Panc1 (cell line): ENCODE results near the gene P2RX3. TPM values are rescaled to one million over a fixed set of nuclear protein-coding genes. Genes with fewer than 3 reads are reported as not detected.

ENCODE experiments used
- ATAC-seq: fragments of 200-7000 bp; cut with Tn5 transposase; 2 replicates; pipeline ENCODE4 v1.9.1; 2020; ENCODE audit warnings: mild to moderate bottlenecking, moderate library complexity
- BruUV-seq: library from RNA; stranded (reverse); fragments of 400-500 nt; replicated peaks from 2 replicates; lab custom pipeline; 2021; lab: Mats Ljungman, UMichigan
- CTCF ChIA-PET: fragments of 300-600 bp; sonication (Branson Sonifier 250); formaldehyde crosslinking; loops from one replicate; lab custom pipeline; 2022; ENCODE audit warnings: antibody characterized with exemption; lab: Charles Lee
- POLR2A ChIA-PET: fragments of 300-600 bp; sonication (Branson Sonifier 250); formaldehyde crosslinking; loops from one replicate; lab custom pipeline; 2022; ENCODE audit warnings: antibody characterized with exemption; lab: Charles Lee
- DNase-seq: peaks from one replicate; pipeline ENCODE4 v3.0.0-alpha.2; 2010; ENCODE audit warnings: low read depth, low spot score
- H3K27ac ChIP-seq: 2 replicates; pipeline ENCODE4 v1.5.1; 2011; ENCODE audit warnings: mild to moderate bottlenecking, low read length, inconsistent platforms
- H3K27me3 ChIP-seq: fragments of 200-500 bp; sonication (Bioruptor generic); 2 replicates; pipeline ENCODE4 v1.6.0; 2014; ENCODE audit warnings: low read length, inconsistent platforms; ENCODE audit not compliant: control insufficient read depth, insufficient read depth
- H3K36me3 ChIP-seq: fragments of 200-500 bp; sonication (Bioruptor generic); 2 replicates; pipeline ENCODE4 v1.5.1; 2014; ENCODE audit warnings: inconsistent platforms, mild to moderate bottlenecking, low read length, moderate library complexity; ENCODE audit not compliant: control insufficient read depth, insufficient read depth
- H3K4me1 ChIP-seq: 2 replicates; pipeline ENCODE4 v1.5.1; 2011; ENCODE audit warnings: inconsistent platforms, mild to moderate bottlenecking, low read length, moderate library complexity; ENCODE audit not compliant: control insufficient read depth, insufficient read depth
- H3K4me3 ChIP-seq, 2 experiments: 2 replicates each; pipeline ENCODE4 v1.5.1; 2011 to 2012; ENCODE audit warnings: low read depth in 2 of 2, low read length in 2 of 2, mild to moderate bottlenecking in 2 of 2, inconsistent platforms in 1 of 2, moderate library complexity in 1 of 2
- H3K9me3 ChIP-seq: fragments of 200-500 bp; sonication (Bioruptor generic); 2 replicates; pipeline ENCODE4 v1.5.1; 2014; ENCODE audit warnings: low read depth, mild to moderate bottlenecking, inconsistent platforms, low read length, moderate library complexity; ENCODE audit not compliant: control insufficient read depth, insufficient read depth
- POLR2AphosphoS5 ChIP-seq: IDR thresholded peaks from 2 replicates; pipeline ENCODE4 v1.6.1; 2012; ENCODE audit warnings: mild to moderate bottlenecking, low read depth, low read length, moderate library complexity
- REST ChIP-seq, 2 experiments: IDR thresholded peaks; 2 replicates each; pipeline ENCODE4 v1.6.1; 2011 to 2012; ENCODE audit warnings: low read depth in 2 of 2, control low read depth in 1 of 2, low read length in 1 of 2, mild to moderate bottlenecking in 1 of 2, moderate library complexity in 1 of 2; ENCODE audit not compliant: insufficient read depth in 1 of 2
- SIN3A ChIP-seq: IDR thresholded peaks from 2 replicates; pipeline ENCODE4 v1.6.1; 2012; ENCODE audit warnings: low read depth, mild to moderate bottlenecking, low read length, moderate library complexity, borderline replicate concordance; ENCODE audit not compliant: insufficient read depth
- TCF7L2 ChIP-seq: IDR thresholded peaks from 2 replicates; pipeline ENCODE4 v1.6.1; 2011; ENCODE audit warnings: mild to moderate bottlenecking, low read depth, low read length, inconsistent platforms
- in situ Hi-C: cut with HindIII; loops from 2 replicates; pipeline ENCODE4 v1.10.0; 2016; ENCODE audit warnings: low sequenced_read_pairs, low pct_unique_long_range_greater_than_20kb
- intact Hi-C: fragments of 100-400 bp; cut with micrococcal nuclease; formaldehyde crosslinking; loops from one replicate; pipeline ENCODE4 v1.10.0; 2022; ENCODE audit not compliant: unreplicated experiment
- total RNA-seq: library from RNA; stranded (reverse); gene quantifications from one replicate; pipeline ENCODE4 v1.2.1, GENCODE V29; 2021; ENCODE audit not compliant: unreplicated experiment
- TF ChIP-seq, protein P1 (sequence below): fragments of 450-650 bp; IDR thresholded peaks from 2 replicates; pipeline ENCODE4 v1.5.1; 2017; ENCODE audit warnings: mild to moderate bottlenecking

P2RX3 gene
- total RNA-seq, 1 experiment from 2014 or later, result not detected

- Histone ChIP-seq H3K4me3 (no peak overlapping the region), H3K36me3 (no peaks in the 10 kb centered on the region), H3K4me1 (peaks cover 12% of the 10 kb centered on the region), H3K9me3 (no peaks in the 10 kb centered on the region), H3K27ac (no peak overlapping the region), H3K27me3 (no peaks in the 10 kb centered on the region)
- POLR2A ChIA-PET, result no interaction called here
- intact Hi-C loops (no loop called here), in situ Hi-C loops (no loop called here)
- CTCF ChIA-PET, result no interaction called here
- ATAC-seq, result no peak
- TF ChIP-seq, protein P1, sequence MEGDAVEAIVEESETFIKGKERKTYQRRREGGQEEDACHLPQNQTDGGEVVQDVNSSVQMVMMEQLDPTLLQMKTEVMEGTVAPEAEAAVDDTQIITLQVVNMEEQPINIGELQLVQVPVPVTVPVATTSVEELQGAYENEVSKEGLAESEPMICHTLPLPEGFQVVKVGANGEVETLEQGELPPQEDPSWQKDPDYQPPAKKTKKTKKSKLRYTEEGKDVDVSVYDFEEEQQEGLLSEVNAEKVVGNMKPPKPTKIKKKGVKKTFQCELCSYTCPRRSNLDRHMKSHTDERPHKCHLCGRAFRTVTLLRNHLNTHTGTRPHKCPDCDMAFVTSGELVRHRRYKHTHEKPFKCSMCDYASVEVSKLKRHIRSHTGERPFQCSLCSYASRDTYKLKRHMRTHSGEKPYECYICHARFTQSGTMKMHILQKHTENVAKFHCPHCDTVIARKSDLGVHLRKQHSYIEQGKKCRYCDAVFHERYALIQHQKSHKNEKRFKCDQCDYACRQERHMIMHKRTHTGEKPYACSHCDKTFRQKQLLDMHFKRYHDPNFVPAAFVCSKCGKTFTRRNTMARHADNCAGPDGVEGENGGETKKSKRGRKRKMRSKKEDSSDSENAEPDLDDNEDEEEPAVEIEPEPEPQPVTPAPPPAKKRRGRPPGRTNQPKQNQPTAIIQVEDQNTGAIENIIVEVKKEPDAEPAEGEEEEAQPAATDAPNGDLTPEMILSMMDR, result no peak
- TF ChIP-seq TCF7L2, result no peak
- TF ChIP-seq REST (IDR thresholded peaks at IDR 0.05; ENCODE audit: insufficient read depth in 1 of 2, low read depth in 2 of 2, low read length in 1 of 2), result no peak
- TF ChIP-seq SIN3A, result no peak
- TF ChIP-seq POLR2AphosphoS5, result no peak
- no peak for DNase-seq
- BruUV-seq, result no TSS peak
These were observed 32.6 kb upstream of the P2RX3 start for GRCh38 chr11:57305523-57305922.

DNA sequence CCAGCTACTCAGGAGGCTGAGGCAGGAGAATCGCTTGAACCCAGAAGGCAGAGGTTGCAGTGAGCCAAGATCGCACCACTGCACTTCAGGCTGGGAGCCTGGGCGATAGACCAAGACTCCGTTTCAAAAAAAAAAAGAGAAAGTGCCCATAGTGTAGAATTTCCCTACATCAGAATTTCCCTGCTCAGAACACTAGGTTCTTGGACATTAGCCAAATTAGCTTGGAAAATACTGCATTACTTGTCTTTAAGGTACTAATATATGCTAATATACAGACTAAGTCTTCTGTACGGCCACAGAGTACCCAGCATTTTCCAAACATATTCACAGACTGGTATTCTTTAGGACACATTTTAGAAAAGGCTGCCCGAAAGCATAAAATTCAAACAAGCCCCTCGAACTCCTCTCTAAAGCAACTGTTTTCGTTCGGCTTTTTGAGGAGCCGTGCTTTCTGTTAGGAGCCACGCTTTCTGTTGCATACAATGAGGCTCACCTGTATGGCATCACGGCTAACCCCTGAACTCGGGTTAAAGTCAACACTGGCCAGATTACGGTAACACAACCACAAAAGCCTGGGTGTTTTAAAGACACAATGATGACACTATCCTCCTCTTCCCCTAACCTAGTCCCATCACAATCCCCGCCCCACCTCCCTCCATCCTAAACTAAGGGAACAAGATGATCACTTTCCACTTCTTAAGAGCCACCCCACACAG lies 31.8 kb upstream of the P2RX3 start:
- ATAC-seq, result no peak
- POLR2A ChIA-PET, result no interaction called here
- peaks cover 17% of the 10 kb centered on the region for H3K4me1 ChIP-seq

More for the DNA sequence above, 31.8 kb upstream of the P2RX3 start:
- no TSS peak for BruUV-seq
- no peak for DNase-seq
- Histone ChIP-seq H3K36me3 (no peaks in the 10 kb centered on the region), H3K9me3 (no peaks in the 10 kb centered on the region), H3K4me3 (no peak overlapping the region), H3K27ac (no peak overlapping the region), H3K27me3 (no peaks in the 10 kb centered on the region)
- in situ Hi-C loops, result no loop called here
- TF ChIP-seq, protein P1, result no peak
- no peak for TF ChIP-seq POLR2AphosphoS5
- TF ChIP-seq SIN3A, result no peak
- no peak for TF ChIP-seq REST (IDR thresholded peaks at IDR 0.05; ENCODE audit: insufficient read depth in 1 of 2, low read depth in 2 of 2, low read length in 1 of 2)
- no peak for TF ChIP-seq TCF7L2
- intact Hi-C loops, result no loop called here
- CTCF ChIA-PET, result no interaction called here
